Measurements from ENCODE around the gene PBXIP1.

PBXIP1 gene

GRCh38 chr1:154972517-154973343 is 16.8 kb upstream of the PBXIP1 start:
- DNase-seq = peak; percentile 99

GRCh38 chr1:154972213-154972516 is 16.3 kb upstream of the PBXIP1 start:
- DNase-seq = no peak

DNA sequence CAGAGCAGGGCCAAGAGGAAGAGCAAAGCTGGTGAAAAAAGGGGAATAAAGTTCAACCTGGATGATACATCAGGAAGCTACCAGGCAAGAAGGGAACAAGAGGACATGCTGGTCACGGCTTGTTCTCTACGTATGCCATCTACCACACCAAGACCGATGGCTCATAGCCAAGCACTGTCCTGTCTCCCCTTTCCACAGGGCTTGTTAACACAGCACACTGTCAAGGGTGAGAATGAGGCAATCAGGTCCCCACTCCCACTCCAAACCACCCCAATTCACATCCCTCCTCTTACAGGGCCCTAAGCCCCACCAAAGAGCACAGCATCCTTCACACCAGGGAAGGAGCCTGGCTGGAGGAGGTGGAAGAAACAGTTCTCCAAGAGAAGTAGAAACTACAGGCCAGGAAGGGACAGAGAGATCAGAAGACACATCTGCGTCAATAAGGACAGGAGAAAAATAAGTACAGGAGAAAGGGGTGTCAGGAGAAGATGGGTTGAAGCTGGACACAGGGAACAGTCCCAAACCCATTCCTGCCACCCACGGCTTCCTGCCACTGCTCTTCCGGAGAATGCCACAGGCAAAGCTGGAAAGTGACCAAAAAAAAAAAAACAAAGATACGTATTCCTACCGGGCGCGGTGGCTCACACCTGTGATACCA is 15.6 kb upstream of the PBXIP1 start:
- DNase-seq = no peak

DNA sequence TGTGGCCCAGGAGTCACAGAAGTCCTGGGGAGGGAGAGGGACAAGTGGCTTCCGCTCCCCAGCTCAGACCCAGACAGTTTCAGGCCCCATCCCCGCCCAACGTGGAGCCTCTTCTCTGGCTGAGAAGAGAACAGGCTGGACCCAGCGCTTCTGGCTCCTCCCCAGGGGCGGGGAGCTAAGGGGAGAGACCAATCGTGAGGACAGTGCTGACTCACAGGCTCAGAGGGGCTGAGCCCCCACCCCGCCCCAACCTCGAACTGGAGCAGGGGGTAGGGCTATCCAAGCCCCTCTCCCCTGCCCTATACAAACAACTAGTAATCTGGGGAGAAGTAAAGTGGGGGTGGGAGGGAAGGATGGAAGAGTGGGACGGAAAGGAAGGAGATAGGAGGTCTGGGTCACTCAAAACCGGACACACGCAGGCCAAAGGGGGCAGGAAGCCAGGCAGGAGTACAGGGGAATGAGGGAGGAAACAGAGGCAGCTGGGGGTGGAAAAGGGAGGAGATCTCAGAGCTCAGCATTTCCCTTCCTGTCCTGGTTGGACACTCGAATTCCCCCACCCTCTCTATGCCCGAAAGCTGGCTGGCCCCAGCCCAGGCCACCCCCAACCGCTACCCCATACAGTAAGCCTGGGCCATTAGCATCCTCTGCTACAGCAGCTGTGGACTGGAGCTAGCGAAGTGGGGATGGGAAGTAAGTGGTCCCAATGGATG is 14.9 kb upstream of the PBXIP1 start, which contains the start of gene SHC1:
Gene SHC1 (minus strand): TSS at position 117 of the 710 bp plus-strand sequence. CDS start 221 bp downstream, outside the sequence.
- peak; percentile 97 for DNase-seq

GRCh38 chr1:154969860-154970452 is 14.1 kb upstream of the PBXIP1 start:
- no peak for DNase-seq

DNA sequence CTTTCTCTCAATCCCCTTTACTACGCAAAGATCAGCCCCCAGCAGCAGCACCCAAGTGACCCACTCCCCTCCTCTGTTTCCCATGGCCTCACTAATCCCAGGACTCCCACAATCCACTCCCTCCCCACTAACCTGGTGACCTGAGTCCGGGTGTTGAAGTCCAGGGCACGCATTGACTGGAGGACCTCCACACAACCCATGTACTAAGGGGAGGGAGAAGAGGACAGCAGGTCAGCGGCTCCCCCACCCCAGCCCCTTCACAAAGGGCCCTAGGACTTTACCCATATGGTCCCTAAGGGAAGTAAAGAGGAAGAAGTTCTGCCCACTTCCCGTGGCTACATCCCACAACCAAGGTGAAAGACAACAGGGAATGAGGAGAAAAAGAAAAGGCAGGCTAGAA is 13.3 kb upstream of the PBXIP1 start:
- DNase-seq = no peak

DNA sequence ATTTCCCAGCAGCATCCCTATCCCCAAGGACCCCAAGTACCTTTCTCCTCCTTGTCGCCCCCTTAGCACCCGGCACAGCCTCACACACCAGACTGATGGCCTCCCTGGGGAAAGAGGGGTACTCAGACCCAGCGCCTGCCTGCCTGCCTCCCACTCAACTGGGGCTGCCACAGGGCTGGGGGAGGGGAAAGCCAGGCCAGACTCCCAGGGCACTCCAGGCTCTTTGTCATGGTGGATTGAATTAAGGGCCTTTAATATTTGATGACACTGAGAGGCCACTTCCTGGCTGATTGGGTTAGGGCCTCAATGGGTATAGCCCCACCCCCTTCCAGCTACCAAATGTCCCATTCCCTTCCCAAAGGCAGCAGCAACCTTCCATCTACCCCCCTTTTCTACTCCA is 12.8 kb upstream of the PBXIP1 start:
- DNase-seq = no peak

DNA sequence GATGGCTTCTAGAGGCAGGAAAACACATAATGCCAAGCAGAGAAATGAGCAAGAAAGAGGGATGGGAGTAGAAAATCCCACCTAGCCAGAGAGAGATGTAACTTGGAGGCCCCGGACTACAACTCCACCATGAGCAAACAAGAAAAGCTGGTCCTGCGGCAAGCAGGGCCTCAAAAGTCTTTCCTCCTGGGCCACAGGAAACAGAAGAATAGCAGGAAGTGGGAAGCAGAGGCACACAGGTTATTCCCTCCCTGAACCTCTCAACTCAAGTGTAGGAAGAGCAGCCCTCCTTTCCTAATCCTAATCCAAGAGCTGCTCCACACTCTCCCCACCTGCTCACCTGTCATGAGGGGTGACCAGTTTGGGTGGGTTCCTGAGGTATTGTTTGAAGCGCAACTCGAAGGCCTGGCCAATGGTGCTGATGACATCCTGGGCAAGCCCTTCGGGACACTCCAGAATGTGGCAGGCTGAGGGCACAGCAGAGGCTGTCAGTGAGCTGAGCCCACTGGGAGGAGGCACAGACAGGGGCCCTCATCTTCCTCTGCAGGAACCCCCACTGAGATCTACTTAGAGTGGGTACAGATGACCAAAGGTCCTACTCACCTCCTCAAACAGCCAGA is 11.5 kb upstream of the PBXIP1 start:
- no peak for DNase-seq

GRCh38 chr1:154966111-154966510 is 10.2 kb upstream of the PBXIP1 start:
- DNase-seq = no peak

DNA sequence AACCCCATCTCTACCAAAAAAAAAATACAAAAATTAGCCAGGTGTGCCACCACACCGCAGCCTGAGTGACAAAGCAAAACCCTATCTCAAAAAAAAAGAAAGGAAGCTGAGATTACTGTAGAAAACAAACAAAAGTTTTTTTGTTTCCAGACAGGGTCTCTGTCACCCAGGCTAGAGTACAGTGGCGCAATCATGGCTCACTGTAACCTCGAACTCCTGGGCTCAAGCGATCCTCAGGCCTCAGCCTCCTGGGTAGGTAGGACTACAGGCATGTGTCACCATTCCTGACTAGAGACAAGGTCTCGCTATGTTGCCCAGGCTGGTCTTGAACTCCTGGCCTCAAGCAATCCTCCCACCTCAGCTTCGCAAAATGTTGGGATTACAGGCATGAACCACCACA is 8.5 kb upstream of the PBXIP1 start:
- no peak for DNase-seq

DNA sequence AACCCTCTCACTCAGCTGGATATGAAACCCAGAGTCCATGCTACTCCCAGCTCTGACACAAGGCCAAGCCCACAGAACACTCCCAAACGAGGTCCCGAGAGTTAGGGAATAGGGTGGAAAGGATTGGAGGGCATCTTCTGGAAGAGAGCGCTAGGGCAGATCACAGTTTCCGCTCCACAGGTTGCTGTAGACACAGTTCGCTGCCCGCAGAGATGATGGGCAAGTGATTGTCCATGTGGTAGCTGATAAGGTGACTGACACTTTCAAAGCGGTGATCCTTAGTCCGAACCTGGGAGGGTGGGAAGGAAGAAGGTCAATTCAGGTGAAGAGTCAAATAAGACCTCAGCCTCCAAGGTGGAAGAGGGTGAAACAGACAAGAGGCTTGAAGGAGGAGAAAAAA is 7.7 kb upstream of the PBXIP1 start:
- no peak for DNase-seq

GRCh38 chr1:154962795-154963330 is 7.0 kb upstream of the PBXIP1 start:
- DNase-seq = no peak

DNA sequence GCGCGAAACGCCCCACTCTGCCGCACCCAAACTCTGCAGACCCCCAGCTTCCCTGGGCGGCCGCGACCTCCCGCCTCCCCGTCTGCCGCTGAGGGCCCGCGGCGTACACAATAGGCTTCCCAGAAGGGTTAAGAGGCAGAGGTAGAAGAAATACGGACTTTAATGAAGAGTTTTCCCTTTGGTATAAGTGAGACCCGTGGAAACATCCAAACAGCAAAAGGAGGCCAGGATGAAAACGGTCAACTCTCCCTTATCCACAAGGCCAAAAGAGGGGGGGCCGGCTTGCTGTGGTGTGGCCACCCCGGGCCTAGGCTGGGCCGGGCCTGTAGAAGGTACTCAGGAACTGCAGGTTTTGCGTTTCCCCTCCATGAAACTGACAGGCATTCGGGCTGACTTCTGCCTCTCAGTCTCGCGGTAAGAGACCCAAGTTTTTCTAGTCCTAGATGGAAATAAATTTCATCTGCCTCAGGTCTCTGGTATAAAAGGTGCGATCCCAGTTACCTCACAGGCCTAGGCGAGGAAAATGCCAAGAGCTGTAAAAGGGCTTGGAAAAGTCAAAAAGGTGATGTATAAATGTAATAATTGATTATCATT is 6.4 kb upstream of the PBXIP1 start:
- no peak for DNase-seq

GRCh38 chr1:154961207-154962155 is 5.6 kb upstream of the PBXIP1 start, which contains the start of gene PYGO2:
PYGO2 (minus strand) TSS chr1:154961782; CDS start chr1:154961576, 206 bp downstream.
- peak; percentile 90 for DNase-seq

- DNase-seq = no peak
Measured at GRCh38 chr1:154960446-154961136, 4.7 kb upstream of the PBXIP1 start.

DNA sequence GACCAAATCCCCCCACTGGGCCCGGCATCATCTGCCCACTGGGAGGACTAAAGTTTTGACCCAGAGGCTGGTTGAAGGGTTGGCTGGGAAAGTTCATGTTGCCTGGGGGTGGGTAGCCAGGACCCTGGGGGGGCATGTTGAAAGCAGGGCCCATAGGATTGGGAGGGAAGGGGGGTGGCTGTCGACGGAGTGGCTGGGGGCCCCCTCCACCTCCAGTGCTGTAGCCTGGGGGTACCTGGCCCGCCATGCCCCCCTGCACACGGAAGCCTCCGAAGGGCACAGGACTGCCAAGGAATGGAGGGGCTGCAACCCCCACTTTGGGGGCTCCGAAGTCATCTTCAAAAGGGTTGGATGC is 3.5 kb upstream of the PBXIP1 start:
- DNase-seq = no peak

- DNase-seq = no peak
Measured at GRCh38 chr1:154958681-154959425, 3.0 kb upstream of the PBXIP1 start.

DNA sequence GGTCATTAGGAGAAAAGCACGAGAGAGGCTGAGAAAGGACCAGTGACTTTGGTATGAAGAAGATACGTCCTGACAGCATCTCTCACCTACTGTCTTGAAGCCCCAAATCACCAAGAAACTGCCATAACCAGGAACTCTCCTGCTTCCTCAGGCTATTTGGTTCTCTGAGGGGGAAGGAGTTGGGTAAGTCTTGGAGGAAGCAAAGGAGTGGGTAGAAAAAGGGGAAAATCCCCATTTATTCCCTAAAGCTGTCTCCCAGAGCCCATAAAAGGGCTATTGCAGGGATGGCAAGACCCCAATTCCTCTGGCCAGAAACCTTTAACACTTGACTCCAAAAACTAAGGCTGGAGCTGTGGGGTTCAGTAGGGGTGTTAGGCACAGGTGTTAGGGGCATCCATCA is 2.1 kb upstream of the PBXIP1 start:
- no peak for DNase-seq

DNA sequence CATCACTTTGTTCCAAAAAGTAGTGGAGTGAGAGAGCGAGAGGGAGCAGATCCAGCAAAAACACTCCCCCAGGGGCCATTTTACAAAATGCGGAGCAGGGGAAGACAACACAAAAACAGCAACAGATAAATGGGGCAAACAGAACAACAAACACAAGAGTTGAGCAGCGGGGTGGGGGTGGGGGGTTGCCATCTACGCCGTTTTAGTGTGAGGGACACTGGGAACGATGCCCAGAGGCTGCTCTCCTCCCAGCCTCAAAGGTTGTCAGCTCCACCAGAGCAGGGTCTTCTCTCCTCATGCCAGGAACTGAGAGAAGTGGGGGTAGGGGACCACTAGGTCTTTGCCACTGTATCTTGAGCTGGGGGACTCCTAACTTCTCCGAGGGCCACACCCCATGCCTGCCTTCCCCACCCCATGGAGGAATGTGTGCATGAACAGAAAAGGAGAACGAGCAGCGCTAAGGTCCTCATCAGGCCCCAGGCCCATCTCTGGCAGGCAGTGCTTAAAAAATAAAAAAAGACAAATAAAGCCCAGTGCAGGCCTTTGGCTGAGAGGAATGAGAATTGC is 1.3 kb upstream of the PBXIP1 start:
- no peak for DNase-seq

All from islet precursor cell (in vitro differentiated cells).